Tibial nerve (tissue), 3 donors: ENCODE results near the gene WNT7A.

ENCODE experiments used
- CTCF ChIP-seq, 5 experiments: fragments of 200-600 bp in 3 of 5; fragments of 450-650 bp in 2 of 5; sonication (generic) in 3 of 5; IDR thresholded peaks; one replicate each; pipeline ENCODE4 v1.5.1; 2016 to 2019; ENCODE audit warnings: antibody characterized with exemption in 5 of 5, mild to moderate bottlenecking in 3 of 5, moderate library complexity in 2 of 5
- POLR2A ChIP-seq, 2 donors: fragments of 450-650 bp; IDR thresholded peaks; one replicate each; pipeline ENCODE4 v1.6.1; 2017; ENCODE audit warnings: antibody characterized with exemption in 2 of 2, mild to moderate bottlenecking in 2 of 2, moderate library complexity in 2 of 2

DNA sequence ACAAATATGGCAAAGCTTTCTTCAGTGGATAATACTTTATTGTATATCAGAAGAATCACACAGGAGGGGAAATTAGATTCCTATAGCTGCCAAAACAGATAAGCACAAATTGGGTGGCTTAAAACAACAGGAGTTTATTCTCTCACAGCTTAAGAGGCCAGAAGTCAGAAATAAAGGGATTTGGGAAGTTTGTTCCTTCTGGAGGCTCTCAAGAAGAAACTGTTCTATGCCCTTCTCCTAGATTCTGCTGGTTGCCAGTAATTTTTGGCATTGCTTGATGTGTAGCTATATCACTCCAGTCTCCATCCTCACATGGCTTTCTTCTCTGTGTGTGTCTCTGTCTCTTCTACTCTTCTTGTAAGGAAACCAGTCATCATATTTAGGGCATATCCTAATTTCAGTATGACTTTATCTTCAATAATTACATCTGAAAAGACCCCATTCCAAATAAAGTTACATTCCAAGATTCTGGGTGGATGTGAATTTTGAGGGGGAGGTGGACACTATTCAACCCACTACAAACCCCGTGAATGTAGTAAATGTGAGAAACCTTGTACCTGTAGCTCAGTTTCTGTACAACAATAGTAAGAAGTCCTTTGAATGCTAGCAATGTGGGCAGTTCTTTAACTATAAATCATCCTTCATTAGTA is 22.2 kb upstream of the WNT7A start:
- TF ChIP-seq CTCF (IDR thresholded peaks at IDR 0.05) (no peak), POLR2A (IDR thresholded peaks at IDR 0.05) (no peak)
